GM19438 (cell line): ENCODE data around the gene ZNF619.
"Not testable (repeated sequence)": the region's sequence is repeated elsewhere in the genome, so short reads cannot be mapped to it uniquely, and the experiment has no call there.

ENCODE experiments used
- ATAC-seq: cut with Tn5 transposase; IDR thresholded peaks from one replicate; pipeline ENCODE4 v1.9.1; 2021; ENCODE audit warnings: low read depth; ENCODE audit not compliant: unreplicated experiment

Gene ZNF619

GRCh38 chr3:40476478-40477470 is at the start of gene ZNF619:
TSS of gene ZNF619 (plus strand) at chr3:40477122. CDS start at chr3:40477980, 858 bp downstream.
- ATAC-seq: peak; percentile 86

- no peak for ATAC-seq
Measured at GRCh38 chr3:40432793-40433192, 44.1 kb upstream of the ZNF619 start.

GRCh38 chr3:40437889-40438288 is 39.0 kb upstream of the ZNF619 start:
- ATAC-seq: no peak

GRCh38 chr3:40445062-40445461 is 31.9 kb upstream of the ZNF619 start:
- ATAC-seq: no peak

GRCh38 chr3:40445880-40446279 is 31.0 kb upstream of the ZNF619 start:
- ATAC-seq: no peak

- no peak for ATAC-seq
Measured at GRCh38 chr3:40450438-40450837, 26.5 kb upstream of the ZNF619 start.

GRCh38 chr3:40451551-40451950 is 25.4 kb upstream of the ZNF619 start:
- ATAC-seq: no peak

GRCh38 chr3:40452057-40452456 is 24.9 kb upstream of the ZNF619 start:
- no peak for ATAC-seq

- ATAC-seq: no peak
Measured at GRCh38 chr3:40452562-40452875, 24.4 kb upstream of the ZNF619 start.

- ATAC-seq: peak; percentile 95
Measured at GRCh38 chr3:40452876-40453730, 23.8 kb upstream of the ZNF619 start.

- no peak for ATAC-seq
Measured at GRCh38 chr3:40453933-40454332, 23.0 kb upstream of the ZNF619 start.

GRCh38 chr3:40455328-40455727 is 21.6 kb upstream of the ZNF619 start:
- ATAC-seq: no peak

GRCh38 chr3:40456279-40456939 is 20.5 kb upstream of the ZNF619 start:
- no peak for ATAC-seq

GRCh38 chr3:40456940-40457823 is 19.7 kb upstream of the ZNF619 start, which contains the start of gene RPL14:
TSS of gene RPL14 (plus strand) at chr3:40457339. CDS start at chr3:40457472, 133 bp downstream.
- ATAC-seq: peak; percentile 55

GRCh38 chr3:40458473-40458872 is 18.4 kb upstream of the ZNF619 start:
- ATAC-seq: no peak

- not testable (repeated sequence) for ATAC-seq
Measured at GRCh38 chr3:40460481-40460880, 16.4 kb upstream of the ZNF619 start.

GRCh38 chr3:40461161-40461560 is 15.8 kb upstream of the ZNF619 start:
- no peak for ATAC-seq

GRCh38 chr3:40462838-40463237 is 14.1 kb upstream of the ZNF619 start:
- not testable (repeated sequence) for ATAC-seq

GRCh38 chr3:40463579-40463978 is 13.3 kb upstream of the ZNF619 start:
- no peak for ATAC-seq
